SH-SY5Y (cell line): Measurements from ENCODE around the gene PCDHGA9.

Experiments used
- GATA2 ChIP-seq: IDR thresholded peaks from 2 replicates; pipeline ENCODE4 v1.6.1; 2011; ENCODE audit warnings: mild to moderate bottlenecking, low read depth, low read length
- GATA3 ChIP-seq: IDR thresholded peaks from 2 replicates; pipeline ENCODE4 v1.6.1; 2011; ENCODE audit warnings: low read depth, mild to moderate bottlenecking, low read length, moderate library complexity

GRCh38 chr5:141382469-141383294 lies 19.9 kb upstream of the PCDHGA9 start, which contains the start of gene PCDHGA7:
- TF ChIP-seq GATA3 (no peak), GATA2 (no peak; the same call in 1 of the 2 replicates)
